ENCODE data around the gene MRNIP. TPM values are rescaled to one million over a fixed set of nuclear protein-coding genes. Genes with fewer than 3 reads are reported as not detected.

The MRNIP gene
- total RNA-seq, 1 donor from 2014 or later, result 19.5 TPM

GRCh38 chr5:179840766-179841165, 17.9 kb downstream of the MRNIP start:
- intact Hi-C loops (cut with micrococcal nuclease), result no loop called here

GRCh38 chr5:179840321-179840720, 18.3 kb downstream of the MRNIP start:
- intact Hi-C loops (cut with micrococcal nuclease), result no loop called here

- intact Hi-C loops (cut with micrococcal nuclease), result loop anchor here (5.0 kb wide), 1 partner anchor 37 kb away; no protein-coding TSS in a partner anchor
These were observed 19.0 kb downstream of the MRNIP start for GRCh38 chr5:179839328-179840256.

- intact Hi-C loops (cut with micrococcal nuclease), result loop anchor here (1.0 to 5.0 kb wide), 3 partner anchors 27 to 159 kb away; no protein-coding TSS in a partner anchor
These were observed 21.3 kb downstream of the MRNIP start for GRCh38 chr5:179837076-179838011.

- intact Hi-C loops (cut with micrococcal nuclease), result loop anchor here (1.0 to 5.0 kb wide), 7 partner anchors 15 to 158 kb away; partner anchors contain the start of genes MAML1 and MRNIP
These were observed 22.2 kb downstream of the MRNIP start for GRCh38 chr5:179836225-179837019.

- intact Hi-C loops (cut with micrococcal nuclease), result loop anchor here (5.0 kb wide), 1 partner anchor 33 kb away; no protein-coding TSS in a partner anchor
These were observed 23.7 kb downstream of the MRNIP start for GRCh38 chr5:179834871-179835270.

GRCh38 chr5:179834120-179834519, 24.5 kb downstream of the MRNIP start:
- intact Hi-C loops (cut with micrococcal nuclease), result no loop called here

GRCh38 chr5:179833709-179834070, 24.9 kb downstream of the MRNIP start:
- intact Hi-C loops (cut with micrococcal nuclease), result no loop called here

- intact Hi-C loops (cut with micrococcal nuclease), result no loop called here
These were observed 25.4 kb downstream of the MRNIP start for GRCh38 chr5:179833056-179833708.

GRCh38 chr5:179832039-179832745, 26.4 kb downstream of the MRNIP start:
- intact Hi-C loops (cut with micrococcal nuclease), result no loop called here

- intact Hi-C loops (cut with micrococcal nuclease), result no loop called here
These were observed 27.7 kb downstream of the MRNIP start for GRCh38 chr5:179830818-179831468.

GRCh38 chr5:179829732-179830435, 28.7 kb downstream of the MRNIP start:
- intact Hi-C loops (cut with micrococcal nuclease), result loop anchor here (10.0 kb wide), 1 partner anchor 1625 kb away; the partner anchor contains the start of gene HNRNPAB

- intact Hi-C loops (cut with micrococcal nuclease), result loop anchor here (10.0 kb wide), 1 partner anchor 1624 kb away; the partner anchor contains the start of gene HNRNPAB
These were observed 29.7 kb downstream of the MRNIP start for GRCh38 chr5:179828756-179829421.

GRCh38 chr5:179827680-179828079, 30.9 kb downstream of the MRNIP start:
- intact Hi-C loops (cut with micrococcal nuclease), result loop anchor here (10.0 kb wide), 1 partner anchor 1623 kb away; the partner anchor contains the start of gene HNRNPAB

GRCh38 chr5:179825655-179826182, 32.9 kb downstream of the MRNIP start:
- intact Hi-C loops (cut with micrococcal nuclease), result loop anchor here (10.0 kb wide), 1 partner anchor 1621 kb away; the partner anchor contains the start of gene HNRNPAB

GRCh38 chr5:179824745-179825112, 33.9 kb downstream of the MRNIP start:
- intact Hi-C loops (cut with micrococcal nuclease), result loop anchor here (5.0 to 10.0 kb wide), 2 partner anchors 978 to 1620 kb away; partner anchors contain the start of genes HNRNPAB and MGAT1
